Inflammatory macrophage treated with lipopolysaccharide for 1 hour (primary cell): Measurements from ENCODE around the gene POLDIP2.
A peak's percentile ranks its signal among the peaks of the same experiment; 100 is the strongest.
"Not testable (repeated sequence)": the region's sequence is repeated elsewhere in the genome, so short reads cannot be mapped to it uniquely, and the experiment has no call there.

ENCODE experiments used
- DNase-seq, 2 donors: peaks; one replicate each; pipeline ENCODE4 v3.0.0-alpha.2; 2020 to 2022

POLDIP2 gene

DNA sequence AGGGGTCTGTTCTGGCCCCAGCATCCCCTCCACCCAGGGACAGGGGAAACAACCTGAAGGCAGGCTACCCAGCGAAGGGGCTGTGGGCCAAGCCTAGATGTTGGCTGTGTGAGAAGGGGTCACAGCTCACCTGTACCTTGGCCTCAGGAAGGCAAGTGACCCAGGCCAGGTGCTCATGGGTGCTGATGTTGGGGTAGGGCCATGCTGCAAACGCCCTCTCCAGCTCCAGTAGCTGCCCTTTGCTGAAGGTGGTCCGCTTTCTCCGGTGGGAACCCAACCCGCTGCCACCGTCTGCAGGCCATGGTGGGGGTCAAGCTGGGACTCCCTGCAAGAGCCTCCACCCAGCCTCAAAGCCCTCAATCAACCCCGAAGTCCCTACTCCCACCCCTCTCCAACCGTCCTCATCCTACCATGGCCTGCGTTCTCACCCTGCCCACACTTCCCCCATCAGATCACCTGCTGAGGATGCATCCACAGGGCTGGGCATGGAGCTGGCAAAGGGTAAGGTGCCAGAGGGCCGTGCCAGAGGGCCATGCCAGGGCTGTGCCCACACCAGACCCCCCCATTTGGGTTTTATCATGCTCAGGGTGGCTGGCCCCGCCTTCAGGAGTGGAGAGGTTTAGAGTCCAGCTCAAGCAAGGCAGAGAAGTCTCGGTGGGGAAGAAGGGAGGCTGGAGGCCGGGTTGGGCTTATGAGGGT is 7.5 kb upstream of the POLDIP2 start, which contains the start of gene SEBOX:
Gene SEBOX, minus strand, starts transcription at position 535 of the 699 bp plus-strand sequence. Its CDS starts 48 bp downstream, at position 487.
- no peak for DNase-seq

DNA sequence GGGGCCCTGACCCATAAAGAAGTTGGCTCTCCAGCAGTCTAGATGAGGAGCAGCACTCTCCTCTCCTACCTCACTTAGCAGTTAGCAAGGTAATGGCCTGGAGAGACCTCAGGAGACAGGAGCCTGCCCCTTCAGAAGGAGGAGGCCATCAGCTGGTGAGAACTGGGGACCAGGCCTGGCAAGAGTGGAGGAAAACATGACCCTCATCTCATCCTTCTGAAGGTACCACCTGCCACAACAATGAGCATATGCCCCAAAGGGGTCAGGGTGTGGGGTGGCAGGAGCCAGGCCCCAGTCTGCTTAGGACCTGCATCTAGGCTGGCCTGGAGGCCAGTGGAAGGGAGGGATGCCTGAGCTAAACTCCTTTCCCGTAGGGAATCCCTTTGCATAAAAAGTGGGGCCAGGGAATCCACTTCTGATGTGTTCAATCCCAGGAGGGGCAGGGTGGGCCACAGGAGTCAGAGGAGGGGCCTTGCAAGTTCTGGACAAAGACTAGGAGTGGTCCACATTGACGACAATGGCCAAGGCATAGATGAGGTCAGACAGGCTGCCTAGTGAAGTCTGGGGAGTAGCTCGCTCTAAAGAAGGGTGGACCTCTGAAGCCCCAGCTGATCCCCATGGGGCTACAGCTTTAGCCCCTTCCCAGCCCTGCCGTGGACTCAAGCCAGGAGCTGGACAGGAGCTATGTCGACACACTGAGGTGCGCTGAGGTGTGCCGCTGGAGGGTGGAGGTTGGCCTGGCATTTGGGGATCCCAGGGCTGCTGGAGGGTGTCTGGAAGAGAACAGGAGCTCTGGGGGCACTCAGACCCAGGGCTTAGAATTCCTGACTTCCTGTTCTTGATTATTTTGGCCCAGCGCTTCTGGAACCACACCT is 6.7 kb upstream of the POLDIP2 start:
- DNase-seq = no peak

DNA sequence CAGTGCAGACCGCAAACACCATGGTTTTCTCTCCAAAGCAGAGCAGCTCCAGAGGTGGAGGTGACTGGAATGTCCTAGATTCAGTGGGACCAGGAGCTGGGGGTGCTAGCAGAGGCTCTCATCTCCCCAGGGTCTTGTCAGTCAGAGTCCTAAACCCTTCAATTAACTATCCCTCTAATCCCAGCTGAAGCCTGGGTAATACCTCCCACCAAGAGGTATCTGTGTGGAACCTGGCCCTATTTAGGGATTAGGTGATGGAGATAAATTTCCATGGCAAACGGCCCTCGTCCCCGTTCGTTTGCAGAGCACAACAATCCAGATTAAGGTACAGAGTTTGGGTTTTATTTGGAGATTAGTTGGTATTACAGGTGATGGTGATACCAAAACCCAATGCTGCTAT is 5.9 kb upstream of the POLDIP2 start:
- no peak for DNase-seq

DNA sequence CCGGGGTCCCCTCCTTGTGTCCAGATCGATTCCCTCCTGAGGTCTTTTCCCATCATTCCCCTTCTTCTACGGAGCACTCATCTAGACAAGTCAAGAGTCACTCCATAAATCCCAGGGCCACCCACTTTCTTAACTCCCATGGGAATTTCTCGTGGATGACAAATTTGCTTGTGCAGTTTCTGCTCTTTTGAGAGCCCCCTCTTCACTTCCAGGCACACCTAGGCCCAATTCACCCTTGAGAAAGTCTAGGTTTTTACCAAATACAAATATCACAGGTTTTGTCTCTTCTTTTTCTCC is 522 bp upstream of the POLDIP2 start:
- no peak for DNase-seq

DNA sequence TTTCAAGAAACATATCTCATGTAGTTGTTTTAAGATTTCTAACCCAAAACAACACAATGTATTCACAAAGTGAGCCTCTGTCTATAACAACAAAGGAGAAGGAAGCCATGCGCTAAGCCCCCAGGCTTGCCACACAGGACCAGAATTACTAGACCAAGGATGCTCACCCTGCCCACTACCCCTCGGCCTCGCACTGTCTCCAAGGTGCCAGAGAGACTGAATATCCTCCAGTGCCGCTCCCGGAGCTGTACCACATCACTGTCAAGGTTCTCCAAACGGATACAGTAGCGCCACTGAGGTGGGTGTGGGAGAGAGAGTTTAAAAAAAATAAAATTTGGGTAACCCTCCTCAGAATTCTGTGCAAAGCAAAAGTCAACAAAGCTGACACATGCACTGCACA is 7.1 kb downstream of the POLDIP2 start:
- DNase-seq = no peak

DNA sequence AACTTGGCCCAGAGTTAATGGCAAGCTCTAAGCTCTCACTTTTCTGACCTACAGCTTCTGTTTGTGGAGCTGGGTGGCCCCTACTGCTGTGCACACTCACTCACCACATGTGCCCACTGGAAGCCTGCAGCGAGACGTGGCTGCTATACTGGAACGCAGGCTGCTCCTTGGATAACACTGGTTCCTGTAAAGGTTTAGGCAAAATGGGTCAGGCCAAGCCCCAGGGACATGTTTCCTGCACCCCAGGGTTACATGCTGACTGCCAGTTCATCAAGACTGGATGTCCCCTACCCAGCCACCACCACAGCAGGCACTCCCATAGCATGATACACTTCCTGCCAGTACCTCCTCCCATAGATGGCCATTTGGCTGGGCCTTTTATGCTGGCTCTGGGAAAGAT is 8.3 kb downstream of the POLDIP2 start:
- DNase-seq = no peak

DNA sequence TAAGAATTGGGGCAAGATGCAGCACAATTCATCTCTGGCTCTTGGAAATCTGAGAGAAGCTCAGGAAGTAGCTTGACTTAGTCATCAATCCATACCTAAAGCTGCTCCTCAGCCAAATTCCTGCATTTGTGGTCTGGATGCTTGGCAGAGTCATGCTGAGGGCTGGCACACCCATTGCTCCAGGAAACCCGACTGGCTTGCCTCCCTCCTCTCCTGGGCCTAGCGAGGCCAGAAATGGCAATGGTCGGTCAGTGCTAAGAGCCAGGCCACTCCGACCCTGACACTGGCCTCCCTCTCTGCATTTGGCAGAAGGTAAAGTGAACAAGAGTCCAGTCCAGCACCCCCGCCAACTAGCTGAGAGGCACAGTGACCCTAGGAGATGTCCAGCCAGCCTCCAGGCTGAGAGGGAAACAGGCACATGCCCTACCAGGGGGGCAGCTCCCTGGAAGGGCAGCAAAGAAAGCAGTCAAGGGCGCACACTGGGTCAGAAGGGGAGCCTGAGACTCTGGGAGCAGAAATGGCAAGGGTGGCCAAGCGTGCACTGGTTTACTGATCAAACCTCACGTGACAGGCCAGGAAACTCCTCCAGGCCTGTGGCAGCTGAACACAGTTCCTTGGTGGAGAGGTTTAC is 10.0 kb downstream of the POLDIP2 start:
- no peak for DNase-seq

DNA sequence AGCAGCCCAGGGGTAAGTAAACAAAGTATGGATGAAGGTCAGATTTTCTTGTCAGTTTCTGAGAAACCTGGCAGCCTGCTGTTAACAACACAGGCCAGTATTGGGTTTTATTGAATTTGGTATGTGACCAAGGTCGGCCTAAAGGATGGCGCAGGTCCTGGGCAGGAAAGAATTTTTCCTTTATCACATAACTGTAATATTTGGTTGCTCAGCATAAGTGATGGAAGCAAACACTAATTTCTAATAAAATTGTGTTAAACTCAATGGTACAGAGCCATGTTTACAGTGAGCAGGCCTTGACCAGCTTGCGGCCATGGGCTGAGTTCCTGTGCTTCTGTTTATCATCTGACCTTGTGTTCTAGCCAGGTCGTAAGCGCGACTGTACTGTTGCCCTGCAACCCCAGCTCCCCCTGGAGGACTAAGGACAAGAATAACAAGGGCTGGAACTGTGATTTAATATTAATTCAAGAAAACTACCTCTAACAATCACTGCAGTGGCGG is 10.5 kb downstream of the POLDIP2 start:
- no peak for DNase-seq

DNA sequence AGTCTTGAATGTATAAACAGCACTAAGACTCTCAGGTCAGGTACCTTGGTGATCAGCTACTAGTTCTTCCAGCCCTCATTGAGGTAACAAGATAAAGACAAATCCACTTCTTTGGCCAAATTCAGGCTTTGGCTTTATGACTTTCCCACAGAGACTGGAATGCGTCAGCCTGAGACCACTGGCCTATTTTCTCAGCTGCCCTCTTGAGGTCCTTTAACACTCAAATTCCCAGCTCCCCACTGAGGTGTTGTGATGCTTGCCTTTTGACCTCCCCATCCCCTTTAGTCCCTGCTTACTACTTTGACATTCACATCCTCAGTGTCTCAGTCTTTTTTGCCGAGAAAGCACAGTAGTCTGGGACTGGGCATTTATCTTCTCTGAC is 11.1 kb downstream of the POLDIP2 start:
- no peak for DNase-seq

DNA sequence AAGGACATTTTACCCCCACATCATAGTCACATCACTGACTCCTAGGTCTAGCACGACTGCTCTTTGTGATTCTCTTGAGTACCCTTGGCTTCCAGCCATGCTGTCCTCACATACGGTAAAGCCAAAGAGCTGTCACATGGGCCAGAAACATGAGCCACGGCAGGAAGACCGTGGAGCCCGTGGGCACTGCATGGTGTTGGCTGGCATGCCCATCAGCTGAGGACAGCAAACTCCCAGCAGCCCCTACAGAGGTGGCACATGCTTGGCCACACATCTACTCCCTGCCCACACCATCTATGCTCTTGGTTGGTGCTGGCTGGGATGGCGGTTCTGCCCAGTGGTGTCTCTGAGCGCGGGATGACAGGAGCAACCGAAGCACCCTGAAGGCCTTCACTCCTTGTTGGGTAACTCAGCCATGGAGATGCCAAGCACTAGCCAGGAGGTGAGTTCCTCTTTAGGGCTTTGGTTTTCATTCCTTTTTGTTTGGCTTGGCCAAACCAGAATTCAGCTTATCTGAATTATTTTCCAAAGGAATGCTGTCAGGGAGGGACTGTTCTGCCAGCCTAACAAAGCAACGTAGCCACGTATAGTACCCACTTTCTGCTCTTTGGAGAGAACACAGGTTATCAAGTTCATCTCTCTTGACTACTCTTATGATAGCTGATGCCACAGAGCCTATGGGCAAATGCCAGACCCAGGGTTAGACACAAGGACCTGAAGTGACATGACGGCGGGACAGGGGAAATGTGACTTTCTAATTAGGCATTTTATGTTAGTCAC is 11.7 kb downstream of the POLDIP2 start:
- DNase-seq = no peak

DNA sequence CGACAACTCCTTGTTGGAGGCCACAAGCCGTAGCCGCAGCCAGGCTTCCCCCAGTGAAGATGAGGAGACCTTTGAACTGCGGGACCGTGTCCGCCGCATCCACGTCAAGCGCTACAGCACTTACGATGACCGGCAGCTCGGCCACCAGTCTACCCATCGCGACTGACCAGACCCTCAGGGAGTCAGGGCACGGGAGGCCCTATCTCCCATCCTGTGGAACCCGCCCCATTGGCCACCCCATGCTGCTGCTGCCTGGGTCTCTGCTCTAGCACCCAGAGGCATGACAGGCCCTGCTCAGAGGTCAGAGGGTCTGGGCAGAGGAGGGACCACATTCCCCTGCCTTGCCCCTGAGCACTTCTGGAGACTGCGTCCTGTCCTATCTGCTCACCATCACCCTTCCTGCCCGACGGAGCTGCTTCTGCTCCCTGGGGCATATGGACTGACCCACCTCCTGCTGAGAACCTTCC is 12.9 kb downstream of the POLDIP2 start:
- no peak for DNase-seq

DNA sequence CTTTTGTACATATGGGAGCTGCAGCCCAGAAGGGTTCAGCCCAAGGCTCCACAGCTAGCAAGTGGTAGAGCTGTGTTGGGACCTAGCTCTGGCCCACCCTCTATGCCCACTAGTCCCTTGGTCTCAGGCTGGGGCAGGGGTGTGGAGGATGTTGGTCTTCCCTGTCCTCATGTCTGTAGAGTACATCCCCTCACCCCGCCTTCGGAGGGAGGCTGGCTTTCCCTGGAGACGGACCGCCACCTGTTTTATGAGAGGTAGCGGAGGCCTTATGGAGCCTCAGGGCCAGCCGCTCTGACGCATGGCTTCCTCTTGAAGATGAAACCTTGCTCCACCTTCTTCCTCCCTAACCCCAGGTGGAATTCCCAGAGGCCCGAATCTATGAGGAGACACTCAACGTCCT is 13.3 kb downstream of the POLDIP2 start:
- no peak for DNase-seq

DNA sequence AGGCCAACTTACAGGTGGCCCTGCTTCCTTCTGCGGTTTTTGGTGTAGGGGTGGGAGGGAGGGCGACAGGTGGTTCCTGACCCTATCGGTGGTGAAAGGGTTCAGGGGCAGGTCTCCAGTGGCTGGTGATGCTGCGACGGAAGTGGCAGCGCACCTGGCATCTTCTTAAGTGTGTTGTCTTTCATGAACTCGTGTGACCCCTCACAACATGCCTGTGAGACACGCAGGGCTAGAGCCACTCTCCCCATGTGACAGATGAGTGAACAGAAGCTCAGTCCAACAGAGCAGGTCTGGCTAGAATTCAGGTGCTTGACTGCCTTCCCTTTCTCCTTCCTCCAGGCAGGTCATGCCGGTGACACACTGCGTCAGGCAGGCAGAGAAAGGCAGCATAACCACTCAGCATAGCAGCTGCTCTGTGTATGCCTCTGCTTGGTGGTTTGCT is 13.8 kb downstream of the POLDIP2 start:
- DNase-seq = no peak

DNA sequence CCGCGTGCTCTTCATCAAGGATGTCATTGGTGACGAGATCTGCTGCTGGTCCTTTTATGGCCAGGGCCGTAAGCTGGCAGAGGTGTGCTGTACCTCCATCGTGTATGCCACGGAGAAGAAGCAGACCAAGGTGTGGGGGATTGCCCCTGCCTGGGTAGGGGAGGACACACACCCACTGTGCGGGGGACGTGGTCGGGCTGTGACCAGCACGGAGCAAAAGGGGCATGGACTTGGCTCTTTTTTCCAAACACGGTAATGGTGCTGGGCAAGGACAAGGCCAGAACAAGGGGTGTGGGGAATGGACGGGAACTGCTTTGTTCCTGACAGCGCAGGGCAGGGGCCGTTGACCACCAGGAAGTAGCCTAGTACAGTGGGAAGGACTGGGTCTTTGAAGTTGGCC is 15.0 kb downstream of the POLDIP2 start:
- DNase-seq = no peak

DNA sequence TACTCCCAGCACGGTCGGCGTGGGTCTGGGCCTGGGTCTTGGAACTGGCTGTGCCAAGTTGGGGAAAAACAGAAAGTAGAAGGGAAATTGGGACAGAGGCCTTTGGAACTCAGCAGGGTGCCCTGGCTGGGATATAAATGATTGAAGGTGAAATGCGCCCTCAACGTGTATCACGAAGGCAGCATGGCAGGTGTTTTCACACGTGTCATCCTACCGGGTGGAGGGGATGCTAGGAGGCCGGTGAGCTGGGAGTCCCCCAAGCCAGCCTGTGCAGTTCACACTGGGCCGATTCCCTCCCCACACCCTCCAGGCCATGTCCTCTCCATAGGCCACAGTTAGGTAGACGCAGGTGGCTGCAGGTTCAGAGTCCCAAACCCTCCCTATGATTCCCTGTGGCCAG is 15.8 kb downstream of the POLDIP2 start:
- DNase-seq = no peak

DNA sequence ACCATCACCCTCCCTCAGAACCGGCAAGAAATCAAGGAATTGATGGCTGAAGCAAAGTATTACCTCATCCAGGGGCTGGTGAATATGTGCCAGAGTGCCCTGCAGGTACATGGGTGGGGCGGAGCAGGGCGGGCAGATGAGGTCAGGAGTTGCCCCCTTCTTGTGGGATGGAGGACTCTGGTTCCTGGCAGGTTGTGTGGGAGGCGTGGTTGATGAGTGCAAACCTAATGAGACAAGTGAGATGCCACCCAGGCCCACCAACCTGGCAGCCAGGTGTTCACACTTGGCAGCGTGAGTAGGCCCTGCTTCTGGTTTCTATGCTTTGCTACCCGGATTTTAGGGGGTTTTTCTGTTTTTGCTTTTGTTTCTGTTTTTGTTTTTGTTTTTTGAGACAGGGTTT is 17.0 kb downstream of the POLDIP2 start:
- DNase-seq = no peak

DNA sequence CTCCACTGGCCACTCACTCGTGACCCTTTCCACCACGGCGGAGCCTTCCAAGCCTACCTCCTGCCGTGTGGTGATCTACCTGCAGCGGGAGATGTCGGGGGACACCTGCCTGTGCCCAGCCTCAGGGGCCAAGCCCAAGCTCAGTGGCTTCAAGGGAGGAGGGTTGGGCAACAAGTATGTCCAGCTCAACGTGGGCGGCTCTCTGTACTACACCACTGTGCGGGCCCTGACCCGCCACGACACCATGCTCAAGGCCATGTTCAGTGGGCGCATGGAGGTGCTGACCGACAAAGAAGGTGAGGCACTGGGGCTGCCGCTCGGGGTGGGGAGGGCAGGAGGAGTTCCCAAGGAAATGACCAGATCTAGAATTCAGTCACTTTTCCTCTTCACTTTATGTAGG is 17.9 kb downstream of the POLDIP2 start:
- no peak for DNase-seq

DNA sequence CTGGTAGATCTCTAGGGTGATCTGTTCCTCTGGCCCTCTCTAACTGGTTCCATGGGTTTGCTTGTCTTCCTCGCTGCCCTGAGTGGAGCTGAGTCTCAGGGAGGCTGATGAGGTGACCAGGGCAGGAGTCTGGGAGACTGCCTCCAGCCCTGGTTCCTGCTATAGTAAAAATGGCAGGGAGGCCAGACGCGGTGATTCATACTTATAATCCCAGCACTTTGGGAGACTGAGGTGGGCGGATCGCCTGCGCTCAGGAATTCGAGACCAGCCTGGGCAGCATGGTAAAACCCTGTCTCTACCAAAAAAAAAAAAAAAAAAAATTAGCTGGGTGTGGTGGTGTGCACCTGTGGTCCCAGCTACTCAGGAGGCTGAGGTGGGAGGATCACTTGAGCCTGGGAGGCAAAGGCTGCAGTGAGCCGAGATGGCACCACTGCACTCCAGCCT is 18.5 kb downstream of the POLDIP2 start:
- not testable (repeated sequence) for DNase-seq

DNA sequence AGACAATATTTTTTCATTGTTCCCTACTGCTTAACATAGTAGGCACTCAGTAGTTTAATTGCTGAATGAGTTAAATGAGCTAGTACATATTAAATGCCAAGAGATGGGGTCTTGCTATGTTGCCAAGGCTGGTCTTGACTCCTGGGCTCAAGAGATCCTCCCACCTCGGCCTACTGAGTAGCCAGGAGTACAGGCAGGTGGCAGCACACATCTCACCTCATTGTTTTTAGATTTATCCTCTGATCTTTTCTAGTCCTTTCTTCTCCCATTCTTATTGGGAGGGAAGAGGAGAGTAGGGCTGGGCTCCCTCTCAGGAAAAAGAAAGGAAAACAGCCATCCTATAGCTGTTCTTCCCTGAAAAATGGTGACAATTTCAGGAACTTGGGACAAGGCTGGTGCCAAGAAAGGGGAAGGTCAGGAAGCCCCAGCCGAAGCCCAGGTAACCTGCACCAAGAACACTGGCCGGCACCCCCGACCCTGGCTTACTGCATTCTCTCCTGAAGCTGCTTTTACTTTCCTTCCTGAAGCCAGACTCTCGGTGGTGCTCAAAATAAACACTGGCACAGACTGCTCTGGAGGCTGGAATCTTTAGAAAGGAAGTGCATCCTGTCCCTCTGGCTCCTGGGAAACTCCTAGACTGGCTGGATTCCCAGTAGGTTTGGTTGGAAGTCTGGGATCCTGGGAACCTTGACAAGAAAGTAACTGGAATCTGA is 19.1 kb downstream of the POLDIP2 start:
- DNase-seq = no peak

DNA sequence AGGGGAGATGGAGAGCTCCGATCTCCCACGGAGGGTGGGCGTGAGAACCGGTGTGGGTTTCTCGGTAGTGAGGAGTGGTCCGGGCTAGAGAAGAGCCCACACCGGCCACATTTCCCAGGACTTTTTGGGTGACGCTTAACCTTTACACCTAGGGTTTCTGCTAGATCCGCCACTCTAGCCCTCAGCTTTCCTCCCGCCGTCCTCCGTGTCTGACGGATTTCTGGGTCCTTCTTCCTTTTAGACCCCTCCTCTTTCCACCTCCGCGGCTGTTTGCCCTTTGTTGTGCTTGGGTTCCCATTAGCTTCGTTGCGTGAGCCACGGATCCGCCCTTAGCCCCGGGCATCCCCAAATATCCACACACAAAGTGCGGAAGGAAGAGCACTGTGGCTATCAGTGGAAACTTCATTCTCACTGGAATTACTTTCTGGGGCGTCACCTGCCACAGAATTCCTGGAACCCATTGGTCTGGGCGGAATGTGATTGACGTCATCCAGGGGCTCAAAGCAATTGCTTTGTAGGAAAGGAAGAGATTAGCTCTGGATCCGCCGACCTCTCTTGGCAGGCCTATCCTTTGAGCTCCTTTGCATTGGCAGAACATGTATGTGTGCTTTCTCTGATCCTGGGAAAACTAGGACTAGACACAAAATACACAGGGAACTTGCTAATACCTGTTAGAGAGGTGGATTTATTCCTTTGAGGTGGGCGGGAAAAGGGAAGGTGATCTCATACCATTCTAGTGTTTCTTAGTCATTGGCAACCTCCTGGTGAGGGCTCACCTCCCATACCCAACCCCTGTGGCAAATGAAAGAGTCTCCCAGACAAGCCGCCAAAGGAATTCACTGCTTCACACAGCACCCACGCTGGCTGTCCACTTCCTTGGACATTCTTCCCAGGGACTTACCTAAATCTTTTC is 21.1 kb downstream of the POLDIP2 start:
- peak; percentile 64 to 66 for DNase-seq
